H54 (cell line): ENCODE measurements around the gene MAS1.

ENCODE experiments used
- DNase-seq: peaks from one replicate; pipeline ENCODE4 v3.0.0; 2011; ENCODE audit warnings: low spot score, mixed read lengths; ENCODE audit not compliant: insufficient read length
- FAIRE-seq: peaks from 3 replicates; lab custom pipeline; 2011; peaks lifted over from hg19 to GRCh38; lab: Jason Lieb, UNC
- POLR2A ChIP-seq: IDR thresholded peaks from 2 replicates; pipeline ENCODE4 v1.6.1; 2011; ENCODE audit warnings: low read depth, mild to moderate bottlenecking, low read length

The MAS1 gene

DNA sequence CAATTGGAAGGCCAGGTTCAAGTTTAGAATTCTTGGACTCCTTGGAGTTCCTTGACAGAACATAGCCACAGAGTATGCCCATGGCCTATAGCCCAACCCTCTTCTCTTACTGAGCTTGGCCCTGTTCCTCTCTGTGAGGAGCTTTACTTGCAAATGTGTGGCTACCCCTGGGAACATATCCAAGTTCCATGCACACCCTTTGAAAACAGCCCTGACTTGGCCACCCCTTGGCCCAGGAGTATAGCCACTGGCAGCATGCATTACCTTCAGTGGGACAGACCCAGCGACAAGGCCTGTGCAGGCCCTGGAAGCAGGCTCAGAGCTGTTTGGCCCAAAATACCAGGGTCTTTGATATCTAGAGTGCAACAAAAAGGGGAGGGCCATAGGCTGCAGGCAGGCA, 19.5 kb upstream of the MAS1 start:
- no peak for TF ChIP-seq POLR2A
- no peak for FAIRE-seq
- no peak for DNase-seq

- DNase-seq (no peak), FAIRE-seq (no peak)
- no peak for TF ChIP-seq POLR2A
These were observed 18.9 kb upstream of the MAS1 start for GRCh38 chr6:159871906-159872305.

- FAIRE-seq, result no peak
- no peak for TF ChIP-seq POLR2A
- DNase-seq, result no peak
These were observed 16.4 kb upstream of the MAS1 start for GRCh38 chr6:159874435-159874834.

DNA sequence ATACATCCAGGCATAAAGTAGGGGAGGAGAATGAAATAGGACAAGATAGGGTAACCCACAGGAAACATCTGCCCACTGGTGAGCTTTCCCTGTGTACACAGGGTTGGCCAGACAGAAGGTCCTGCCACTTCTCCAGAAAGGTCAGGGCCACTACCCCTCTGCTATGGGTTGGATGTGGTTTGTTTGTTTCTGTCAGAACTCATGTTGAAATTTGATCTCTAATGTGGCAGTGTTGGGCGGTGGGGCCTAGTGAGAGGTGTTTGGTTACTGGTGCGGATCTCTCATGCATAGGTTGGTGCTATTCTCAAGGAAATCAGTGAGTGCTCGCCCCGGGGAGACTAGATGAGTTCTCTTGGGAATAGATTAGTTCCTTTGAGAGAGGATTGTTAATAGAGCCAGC, 15.6 kb upstream of the MAS1 start:
- DNase-seq (no peak), FAIRE-seq (no peak)
- TF ChIP-seq POLR2A, result no peak

DNA sequence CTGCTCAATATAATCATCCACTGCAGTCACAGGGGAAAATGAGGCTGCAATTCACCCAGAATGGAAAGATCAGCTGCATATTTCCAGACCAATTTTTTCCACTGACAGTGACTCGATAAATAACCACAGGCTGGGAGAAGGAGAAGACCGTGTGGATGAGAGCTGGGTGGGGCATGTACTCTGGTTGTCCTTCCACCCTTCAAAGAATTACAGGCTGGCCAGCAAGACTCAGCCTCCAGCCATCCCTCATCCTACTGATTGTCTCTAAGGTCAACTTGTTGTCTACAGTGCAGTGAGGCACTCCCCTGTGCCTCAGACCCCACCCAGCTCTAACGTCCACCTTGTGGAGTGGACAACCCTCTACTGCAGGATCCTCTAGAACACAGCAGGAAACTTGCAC, 14.5 kb upstream of the MAS1 start:
- no peak for DNase-seq
- no peak for TF ChIP-seq POLR2A
- FAIRE-seq, result no peak

- TF ChIP-seq POLR2A, result no peak
- DNase-seq (no peak), FAIRE-seq (no peak)
These were observed 13.5 kb upstream of the MAS1 start for GRCh38 chr6:159877256-159877808.

DNA sequence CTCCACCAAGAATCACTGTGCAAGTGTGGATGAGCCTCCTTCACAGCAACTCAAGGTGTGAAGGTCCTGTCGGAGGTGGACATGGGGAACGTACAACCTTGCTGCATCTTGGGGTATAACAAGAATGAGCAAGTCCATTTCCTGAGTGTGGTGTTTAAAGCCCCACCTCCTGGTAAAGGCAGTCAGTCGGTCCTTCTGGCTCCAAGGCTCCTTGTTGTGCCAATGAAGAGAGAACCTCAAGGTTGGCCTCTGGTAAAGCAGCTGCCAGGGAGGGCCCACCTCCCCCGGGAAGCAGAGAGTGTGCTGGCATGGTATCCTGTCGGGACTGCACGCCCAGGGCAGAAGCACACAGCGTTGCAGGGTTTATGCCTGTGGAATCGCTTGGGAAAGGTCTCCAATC, 12.4 kb upstream of the MAS1 start:
- TF ChIP-seq POLR2A, result no peak
- no peak for FAIRE-seq
- no peak for DNase-seq

- TF ChIP-seq POLR2A, result no peak
- DNase-seq (no peak), FAIRE-seq (no peak)
These were observed 10.9 kb upstream of the MAS1 start for GRCh38 chr6:159879856-159880255.

DNA sequence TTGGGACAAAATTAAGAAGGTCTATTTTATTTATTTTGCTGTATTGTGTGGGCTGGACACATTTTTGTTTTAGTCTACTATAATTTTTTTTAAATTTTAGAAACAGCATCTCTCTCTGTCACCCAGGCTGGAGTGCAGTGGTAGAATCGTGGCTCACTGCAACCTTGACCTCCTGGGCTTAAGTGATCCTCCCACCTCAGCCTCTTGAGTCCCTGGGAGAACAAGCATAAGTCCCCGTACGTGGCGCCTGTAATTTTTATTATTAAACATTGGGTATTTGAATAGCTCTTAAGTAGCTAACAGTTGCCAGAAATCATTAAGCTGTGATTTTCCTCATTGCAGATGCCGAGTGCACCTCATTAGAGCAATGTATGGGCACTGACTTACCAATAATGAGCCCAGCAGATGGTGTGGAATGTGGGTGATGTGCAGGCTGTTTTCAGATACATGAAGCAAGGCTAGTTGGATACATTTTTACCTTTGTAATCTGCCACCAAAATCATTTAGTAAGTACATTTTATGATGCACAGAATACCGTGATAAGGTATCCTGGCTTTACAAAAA, 10.3 kb upstream of the MAS1 start:
- DNase-seq, result no peak
- TF ChIP-seq POLR2A, result no peak
- FAIRE-seq, result no peak

DNA sequence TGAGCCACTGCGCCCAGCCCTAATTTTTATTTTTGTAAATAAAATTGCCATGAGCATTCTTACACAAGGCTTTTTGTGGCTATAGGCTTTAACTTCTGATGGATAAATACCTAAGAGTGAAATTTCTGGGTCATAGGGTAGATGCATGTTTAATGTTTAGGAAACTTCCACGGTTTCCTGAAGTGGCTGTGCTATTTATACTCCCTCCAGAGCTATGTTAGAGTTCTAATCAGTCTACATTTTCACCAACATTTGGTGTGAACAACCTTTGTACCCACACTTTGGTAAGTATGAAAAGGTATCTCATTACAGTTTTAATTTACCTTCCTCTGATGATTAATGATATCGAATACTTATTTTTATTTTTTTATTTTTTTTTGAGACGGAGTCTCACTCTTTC, 6.1 kb upstream of the MAS1 start:
- FAIRE-seq, result no peak
- TF ChIP-seq POLR2A, result no peak
- DNase-seq, result no peak

DNA sequence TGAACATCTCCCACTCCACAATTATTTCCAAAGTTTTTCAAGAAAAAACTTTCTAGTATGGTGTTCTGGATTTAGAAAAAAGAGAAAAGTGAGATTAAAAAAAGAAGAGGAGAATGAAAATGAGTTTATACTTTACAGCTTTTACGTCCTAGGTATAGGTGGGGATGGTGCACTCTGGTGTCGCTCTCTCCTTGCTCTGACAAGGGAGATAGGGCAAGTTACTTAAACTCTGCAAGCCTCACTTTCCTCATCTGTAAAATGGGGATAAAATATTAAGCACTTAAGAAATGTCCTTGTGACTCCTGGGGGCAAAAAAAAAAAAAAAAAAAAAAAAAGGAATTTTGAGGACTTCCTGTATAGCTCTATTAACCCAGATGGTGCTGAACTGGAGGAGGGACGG, 4.5 kb upstream of the MAS1 start:
- FAIRE-seq, result no peak
- no peak for DNase-seq
- no peak for TF ChIP-seq POLR2A

DNA sequence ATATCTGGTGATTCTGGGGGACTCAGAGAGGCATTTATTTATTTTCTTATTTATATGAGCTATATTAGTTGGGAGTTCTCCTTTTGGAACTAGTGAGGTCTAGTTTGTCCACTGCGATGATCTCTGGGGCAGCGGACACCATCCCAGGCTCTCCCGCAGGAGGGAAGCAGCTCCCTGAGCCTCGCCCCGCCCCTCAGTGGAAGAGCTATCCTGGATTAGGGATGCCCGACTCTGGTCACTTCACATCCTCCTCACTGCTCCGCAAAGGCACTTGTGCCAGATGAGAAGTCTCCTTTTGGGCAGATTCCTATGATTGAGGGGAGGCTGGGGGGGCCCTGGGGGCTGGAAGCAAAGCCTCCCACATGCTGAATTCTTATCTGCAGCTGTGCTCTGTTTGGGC, 3.6 kb upstream of the MAS1 start:
- DNase-seq, result no peak
- no peak for TF ChIP-seq POLR2A
- FAIRE-seq, result no peak

GRCh38 chr6:159887761-159888160, 3.0 kb upstream of the MAS1 start:
- DNase-seq (no peak), FAIRE-seq (no peak)
- no peak for TF ChIP-seq POLR2A

- no peak for FAIRE-seq
- DNase-seq, result no peak
- TF ChIP-seq POLR2A, result no peak
These were observed 587 bp upstream of the MAS1 start for GRCh38 chr6:159890201-159890600.

- DNase-seq, result no peak
- FAIRE-seq, result no peak
- TF ChIP-seq POLR2A, result no peak
These were observed 1.3 kb downstream of the MAS1 start for GRCh38 chr6:159892053-159892452.
